Measurements from ENCODE around the gene TRAPPC2L. TPM values are rescaled to one million over a fixed set of nuclear protein-coding genes. Genes with fewer than 3 reads are reported as not detected.
A peak's percentile ranks its signal among the peaks of the same experiment; 100 is the strongest.

The TRAPPC2L gene
- total and polyA plus RNA-seq, 10 of the 15 experiments (the other 5 are each of a cell fraction or from before 2014, with no cell fraction given): 56.3 to 363 (median 118) TPM

DNA sequence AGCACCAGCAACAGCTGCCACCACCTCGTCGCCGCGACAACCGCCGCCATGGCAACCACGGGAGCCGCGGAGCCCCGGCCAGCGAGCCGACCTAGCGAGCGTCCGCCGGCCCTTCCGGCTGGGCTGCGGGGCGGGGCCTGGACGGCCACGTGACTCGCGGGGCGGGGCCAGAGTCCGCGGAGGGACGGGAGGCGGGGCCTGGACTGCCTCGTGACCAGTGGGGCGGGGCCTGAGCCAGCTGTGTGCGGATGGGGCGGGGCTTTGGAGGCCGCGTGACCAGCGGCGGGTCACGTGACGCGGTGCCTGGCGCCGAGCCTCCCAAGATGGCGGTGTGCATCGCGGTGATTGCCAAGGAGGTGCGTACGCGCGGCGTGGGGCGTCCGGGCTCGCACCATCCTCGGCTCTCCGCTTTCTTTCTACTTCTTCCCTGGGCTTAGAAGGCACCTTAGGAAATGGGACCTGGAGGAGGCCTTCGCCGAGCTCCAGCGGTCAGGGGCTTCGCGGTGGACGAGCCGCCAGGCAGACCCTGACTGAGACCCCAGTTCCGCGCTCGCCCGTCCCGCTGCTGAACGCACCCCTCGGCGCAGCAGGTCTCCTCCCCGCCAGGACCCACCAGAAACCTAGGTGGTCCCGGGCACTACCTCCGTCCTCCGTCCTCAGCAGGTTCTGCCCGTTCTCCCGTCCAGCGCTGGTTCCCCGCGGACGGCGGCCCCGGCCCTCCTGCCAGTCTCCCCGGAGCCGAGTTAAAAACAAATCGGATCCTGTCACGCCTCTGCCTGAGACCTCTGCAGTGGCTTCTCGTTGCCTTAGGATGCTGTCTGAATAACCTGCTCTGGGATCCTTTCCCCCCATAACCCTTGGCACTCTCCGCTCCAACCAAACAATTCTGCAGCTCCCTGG is at the start of gene TRAPPC2L, which contains the start of gene GALNS (continued):
- TF ChIP-seq SIN3A (IDR thresholded peaks at IDR 0.05; ENCODE audit: low read depth, low read length) (peak; percentile 96), NBN (IDR thresholded peaks at IDR 0.05) (no peak), PML (IDR thresholded peaks at IDR 0.05; ENCODE audit: low read length) (no peak), SMC3 (IDR thresholded peaks at IDR 0.05; ENCODE audit: borderline replicate concordance, low read length) (no peak), CBX5 (IDR thresholded peaks at IDR 0.05; ENCODE audit: low read depth) (no peak), NR2C1 (IDR thresholded peaks at IDR 0.05) (no peak), HDAC6 (IDR thresholded peaks at IDR 0.05; ENCODE audit: unreplicated experiment) (no peak), IRF4 (IDR thresholded peaks at IDR 0.05; ENCODE audit: low read depth, low read length) (no peak), HCFC1 (IDR thresholded peaks at IDR 0.05; ENCODE audit: low read length) (peak; percentile 62), BRCA1 (IDR thresholded peaks at IDR 0.05; ENCODE audit: low read depth, low read length) (no peak), HSF1 (IDR thresholded peaks at IDR 0.05; ENCODE audit: low read depth, low read length) (no peak), IKZF2 (IDR thresholded peaks at IDR 0.05) (no peak), PBX3 (IDR thresholded peaks at IDR 0.05; ENCODE audit: insufficient replicate concordance, low read depth, low read length) (peak; percentile 29), NFXL1 (IDR thresholded peaks at IDR 0.05; ENCODE audit: borderline replicate concordance) (no peak), POLR2AphosphoS5 (IDR thresholded peaks at IDR 0.05; ENCODE audit: low read length) (peak; percentile 85), TCF12 (IDR thresholded peaks at IDR 0.05; ENCODE audit: low read depth, low read length) (peak; percentile 57; the same call in 1 of the 2 replicates)
- TF ChIP-seq, protein P1, sequence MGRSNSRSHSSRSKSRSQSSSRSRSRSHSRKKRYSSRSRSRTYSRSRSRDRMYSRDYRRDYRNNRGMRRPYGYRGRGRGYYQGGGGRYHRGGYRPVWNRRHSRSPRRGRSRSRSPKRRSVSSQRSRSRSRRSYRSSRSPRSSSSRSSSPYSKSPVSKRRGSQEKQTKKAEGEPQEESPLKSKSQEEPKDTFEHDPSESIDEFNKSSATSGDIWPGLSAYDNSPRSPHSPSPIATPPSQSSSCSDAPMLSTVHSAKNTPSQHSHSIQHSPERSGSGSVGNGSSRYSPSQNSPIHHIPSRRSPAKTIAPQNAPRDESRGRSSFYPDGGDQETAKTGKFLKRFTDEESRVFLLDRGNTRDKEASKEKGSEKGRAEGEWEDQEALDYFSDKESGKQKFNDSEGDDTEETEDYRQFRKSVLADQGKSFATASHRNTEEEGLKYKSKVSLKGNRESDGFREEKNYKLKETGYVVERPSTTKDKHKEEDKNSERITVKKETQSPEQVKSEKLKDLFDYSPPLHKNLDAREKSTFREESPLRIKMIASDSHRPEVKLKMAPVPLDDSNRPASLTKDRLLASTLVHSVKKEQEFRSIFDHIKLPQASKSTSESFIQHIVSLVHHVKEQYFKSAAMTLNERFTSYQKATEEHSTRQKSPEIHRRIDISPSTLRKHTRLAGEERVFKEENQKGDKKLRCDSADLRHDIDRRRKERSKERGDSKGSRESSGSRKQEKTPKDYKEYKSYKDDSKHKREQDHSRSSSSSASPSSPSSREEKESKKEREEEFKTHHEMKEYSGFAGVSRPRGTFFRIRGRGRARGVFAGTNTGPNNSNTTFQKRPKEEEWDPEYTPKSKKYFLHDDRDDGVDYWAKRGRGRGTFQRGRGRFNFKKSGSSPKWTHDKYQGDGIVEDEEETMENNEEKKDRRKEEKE (IDR thresholded peaks at IDR 0.05): no peak

Measured in GM12878 (cell line).